Measurements from ENCODE around the gene STXBP4.

The STXBP4 gene

GRCh38 chr17:55168958-55169687, 200.6 kb downstream of the STXBP4 start:
- peak; percentile 47 for DNase-seq (ENCODE audit: low spot score)
- no peak for TF ChIP-seq CTCF (IDR thresholded peaks at IDR 0.05; ENCODE audit: borderline replicate concordance, control extremely low read depth, extremely low read depth, insufficient read depth, missing control alignments)
- in situ Hi-C loops (cut with MboI; ENCODE audit: low sequenced_read_pairs, unreplicated experiment), result no loop called here

- no peak for DNase-seq (ENCODE audit: low spot score)
- no peak for TF ChIP-seq CTCF (IDR thresholded peaks at IDR 0.05; ENCODE audit: borderline replicate concordance, control extremely low read depth, extremely low read depth, insufficient read depth, missing control alignments)
Observed at GRCh38 chr17:55171634-55172328, 203.2 kb downstream of the STXBP4 start.

GRCh38 chr17:55172612-55173011, 204.0 kb downstream of the STXBP4 start:
- in situ Hi-C loops (cut with MboI; ENCODE audit: low sequenced_read_pairs, unreplicated experiment), result no loop called here
- TF ChIP-seq CTCF (IDR thresholded peaks at IDR 0.05; ENCODE audit: borderline replicate concordance, control extremely low read depth, extremely low read depth, insufficient read depth, missing control alignments), result no peak
- DNase-seq (ENCODE audit: low spot score), result no peak

More at GRCh38 chr17:55171634-55172328, 203.2 kb downstream of the STXBP4 start:
- in situ Hi-C loops (cut with MboI; ENCODE audit: low sequenced_read_pairs, unreplicated experiment), result no loop called here

- no peak for TF ChIP-seq CTCF (IDR thresholded peaks at IDR 0.05; ENCODE audit: borderline replicate concordance, control extremely low read depth, extremely low read depth, insufficient read depth, missing control alignments)
- no peak for DNase-seq (ENCODE audit: low spot score)
- in situ Hi-C loops (cut with MboI; ENCODE audit: low sequenced_read_pairs, unreplicated experiment), result no loop called here
Observed at GRCh38 chr17:55174133-55174532, 205.6 kb downstream of the STXBP4 start.

- DNase-seq (ENCODE audit: low spot score), result no peak
- in situ Hi-C loops (cut with MboI; ENCODE audit: low sequenced_read_pairs, unreplicated experiment), result no loop called here
- no peak for TF ChIP-seq CTCF (IDR thresholded peaks at IDR 0.05; ENCODE audit: borderline replicate concordance, control extremely low read depth, extremely low read depth, insufficient read depth, missing control alignments)
Observed at GRCh38 chr17:55175788-55176427, 207.3 kb downstream of the STXBP4 start.

- no peak for TF ChIP-seq CTCF (IDR thresholded peaks at IDR 0.05; ENCODE audit: borderline replicate concordance, control extremely low read depth, extremely low read depth, insufficient read depth, missing control alignments)
- no peak for DNase-seq (ENCODE audit: low spot score)
- in situ Hi-C loops (cut with MboI; ENCODE audit: low sequenced_read_pairs, unreplicated experiment), result no loop called here
Observed at GRCh38 chr17:55177159-55177854, 208.7 kb downstream of the STXBP4 start.
